ENCODE results near the gene PDE4D.

- TF ChIP-seq POLR2A (IDR thresholded peaks at IDR 0.05; ENCODE audit: low read depth, low read length): no peak
- TF ChIP-seq TAF1 (IDR thresholded peaks at IDR 0.05; ENCODE audit: low read depth, low read length): no peak
- TF ChIP-seq POU2F2 (IDR thresholded peaks at IDR 0.05; ENCODE audit: low read depth, low read length): no peak
- TF ChIP-seq POLR2AphosphoS5 (IDR thresholded peaks at IDR 0.05; ENCODE audit: low read depth, low read length): no peak
- TF ChIP-seq SPI1 (IDR thresholded peaks at IDR 0.05; ENCODE audit: low read depth, low read length): no peak
Observed at GRCh38 chr5:59198365-59198764, 695.2 kb downstream of the PDE4D start.
